BLaER1 treated with 17β-estradiol and CSF1 and Interleukin-3, amounts not matched to agents 10 nM and 100 nM (cell line): ENCODE results near the gene ZMYND19.
"Not testable (repeated sequence)": the region's sequence is repeated elsewhere in the genome, so short reads cannot be mapped to it uniquely, and the experiment has no call there.

Source experiments
- H3K27ac ChIP-seq, 11 experiments: shearing (Covaris generic); formaldehyde crosslinking; 2 replicates each; pipeline ENCODE4 v1.8.1; 2022
- H3K27me3 ChIP-seq, 11 experiments: shearing (Covaris generic); formaldehyde crosslinking; 2 replicates each; pipeline ENCODE4 v1.8.1; 2022
- H3K36me3 ChIP-seq, 11 experiments: shearing (Covaris generic); formaldehyde crosslinking; 2 replicates each; pipeline ENCODE4 v1.8.1; 2022
- H3K4me1 ChIP-seq, 10 experiments: shearing (Covaris generic); formaldehyde crosslinking; 2 replicates each; pipeline ENCODE4 v1.8.1; 2022
- H3K4me2 ChIP-seq, 11 experiments: shearing (Covaris generic); formaldehyde crosslinking; 2 replicates each; pipeline ENCODE4 v1.8.1; 2022
- H3K4me3 ChIP-seq, 10 experiments: shearing (Covaris generic); formaldehyde crosslinking; 2 replicates each; pipeline ENCODE4 v1.8.1; 2022
- H3K9ac ChIP-seq, 11 experiments: shearing (Covaris generic); formaldehyde crosslinking; 2 replicates each; pipeline ENCODE4 v1.8.1; 2022
- H3K9me3 ChIP-seq, 11 experiments: shearing (Covaris generic); formaldehyde crosslinking; replicated peaks in 1 of 11; 2 replicates each; pipeline ENCODE4 v1.8.1; 2022
- H4K20me1 ChIP-seq, 11 experiments: shearing (Covaris generic); formaldehyde crosslinking; 2 replicates each; pipeline ENCODE4 v1.8.1; 2022
- Cebpa-rat ChIP-seq, 11 experiments: shearing (Covaris generic); IDR thresholded peaks; 2 replicates each; pipeline ENCODE4 v1.8.1; 2022

Gene ZMYND19

DNA sequence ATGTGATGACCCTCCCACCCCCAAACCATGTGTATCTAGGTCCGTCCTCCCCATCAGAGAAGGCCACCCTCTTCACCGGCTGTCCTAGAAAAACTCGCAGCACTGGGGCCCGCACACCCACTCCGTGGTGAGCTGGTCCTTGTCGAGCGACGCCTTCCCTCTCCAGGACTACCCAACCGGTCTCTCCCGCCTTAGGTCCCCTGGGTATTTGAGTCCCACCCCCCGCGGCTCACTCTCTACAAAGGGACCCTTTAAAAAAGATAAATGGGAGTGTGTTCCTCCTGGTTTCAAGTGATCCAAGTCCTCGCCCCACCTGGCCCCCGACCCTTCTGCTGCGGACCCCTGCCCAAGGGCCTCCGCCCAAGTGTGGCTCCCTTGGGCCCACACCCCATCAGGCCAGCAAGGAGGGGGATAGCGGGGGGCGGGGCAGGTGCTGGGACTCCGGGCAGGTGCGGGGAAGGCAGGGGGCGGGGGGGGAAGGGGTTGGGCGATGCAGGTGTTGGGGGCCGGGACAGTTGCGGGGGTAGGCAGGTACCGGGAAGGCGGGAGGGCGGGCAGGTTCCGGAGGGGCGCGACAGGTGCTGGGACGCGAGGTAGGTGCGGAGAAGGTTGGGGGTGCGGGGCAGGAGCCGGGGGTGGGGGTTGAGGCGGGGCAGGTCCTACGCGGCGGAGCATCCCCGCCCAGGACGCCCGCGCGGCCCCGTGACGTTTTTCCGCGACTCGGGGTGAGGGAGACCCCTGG, 14.2 kb upstream of the ZMYND19 start:
- H3K4me1 ChIP-seq, result peaks cover 61 to 68% (median 64%) of the 10 kb centered on the region in 10 experiments
- no peaks in the 10 kb centered on the region for H3K9me3 ChIP-seq
- no peaks in the 10 kb centered on the region for H3K27me3 ChIP-seq
- H3K4me2 ChIP-seq, result peak overlapping the region; percentile 53 to 85 (median 75)
- H3K9ac ChIP-seq, result peak overlapping the region in 3 of 11 experiments; percentile 18 to 29 (median 26); a peak in 3 of 22 replicates
- TF ChIP-seq Cebpa-rat (IDR thresholded peaks at IDR 0.05), result no peak
- no peak overlapping the region for H3K27ac ChIP-seq
- H3K36me3 ChIP-seq, result peaks cover 0 to 10% (median 0%) of the 10 kb centered on the region in 11 experiments; a peak in 7 of 22 replicates
- peak overlapping the region in 6 of 10 experiments; percentile 32 to 53 (median 42); a peak in 11 of 20 replicates for H3K4me3 ChIP-seq
- H4K20me1 ChIP-seq, result peaks cover 24 to 39% (median 32%) of the 10 kb centered on the region in 11 experiments; a peak in 20 of 22 replicates

DNA sequence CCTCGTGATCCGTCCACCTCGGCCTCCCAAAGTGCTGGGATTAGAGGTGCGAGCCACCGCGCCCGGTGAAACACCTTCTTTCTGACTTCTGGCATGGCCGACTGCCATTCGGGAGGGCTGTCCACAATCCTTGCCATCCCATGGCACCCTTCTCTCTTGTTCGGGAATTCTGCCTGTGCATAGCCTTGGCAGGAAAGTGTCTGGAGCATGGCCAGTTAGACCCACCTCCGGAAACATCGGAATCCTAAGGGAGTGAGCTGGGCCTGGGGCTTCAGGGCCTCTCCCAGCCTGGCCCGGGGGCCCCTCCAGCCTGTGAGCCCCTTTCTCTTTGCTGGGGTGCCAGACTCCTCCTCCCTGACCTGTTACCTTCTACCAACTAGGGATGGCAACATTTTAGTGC, 13.6 kb upstream of the ZMYND19 start:
- TF ChIP-seq Cebpa-rat (IDR thresholded peaks at IDR 0.05), result no peak
- peaks cover 55 to 63% (median 61%) of the 10 kb centered on the region in 10 experiments for H3K4me1 ChIP-seq
- H3K4me2 ChIP-seq, result peak overlapping the region; percentile 53 to 85 (median 75)
- no peaks in the 10 kb centered on the region for H3K9me3 ChIP-seq
- peaks cover 0 to 6% (median 0%) of the 10 kb centered on the region in 11 experiments; a peak in 4 of 22 replicates for H3K36me3 ChIP-seq
- H3K27me3 ChIP-seq, result no peaks in the 10 kb centered on the region
- H3K9ac ChIP-seq, result peak overlapping the region in 3 of 11 experiments; percentile 18 to 29 (median 26); a peak in 2 of 22 replicates
- H3K4me3 ChIP-seq, result peak overlapping the region in 2 of 10 experiments; percentile 41 to 53; a peak in 1 of 20 replicates
- H4K20me1 ChIP-seq, result peaks cover 24 to 33% (median 30%) of the 10 kb centered on the region in 11 experiments; a peak in 20 of 22 replicates
- no peak overlapping the region for H3K27ac ChIP-seq

DNA sequence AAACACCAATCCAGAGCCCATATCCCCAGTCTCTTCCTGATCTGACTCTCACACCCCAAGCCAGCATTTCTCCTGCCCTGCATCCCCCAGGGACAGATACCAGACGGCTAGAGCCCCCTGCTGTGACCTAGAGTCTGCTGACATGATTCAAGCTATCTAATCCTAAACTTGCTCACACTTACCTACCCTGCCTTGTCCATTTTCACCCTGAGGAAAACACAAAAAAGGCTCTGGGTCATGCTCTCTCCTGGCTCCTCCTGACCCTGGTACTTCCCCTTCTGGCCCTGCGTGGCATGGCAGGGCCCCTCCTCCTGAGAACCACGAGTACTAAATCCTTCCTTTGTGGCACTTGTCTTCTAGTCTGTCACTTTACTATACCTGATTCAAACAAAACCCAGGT, 12.3 kb upstream of the ZMYND19 start:
- Histone ChIP-seq H3K36me3 (no peaks in the 10 kb centered on the region), H3K4me3 (no peak overlapping the region), H3K27me3 (no peaks in the 10 kb centered on the region), H4K20me1 (peaks cover 15 to 21% (median 19%) of the 10 kb centered on the region in 11 experiments; a peak in 20 of 22 replicates), H3K4me2 (peak overlapping the region; percentile 53 to 85 (median 75)), H3K9me3 (no peaks in the 10 kb centered on the region), H3K27ac (peak overlapping the region in 10 of 11 experiments; percentile 32 to 73 (median 54); a peak in 18 of 22 replicates), H3K4me1 (peaks cover 43 to 54% (median 50%) of the 10 kb centered on the region in 10 experiments), H3K9ac (peak overlapping the region in 9 of 11 experiments; percentile 4 to 64 (median 39); a peak in 11 of 22 replicates)
- no peak for TF ChIP-seq Cebpa-rat (IDR thresholded peaks at IDR 0.05)

DNA sequence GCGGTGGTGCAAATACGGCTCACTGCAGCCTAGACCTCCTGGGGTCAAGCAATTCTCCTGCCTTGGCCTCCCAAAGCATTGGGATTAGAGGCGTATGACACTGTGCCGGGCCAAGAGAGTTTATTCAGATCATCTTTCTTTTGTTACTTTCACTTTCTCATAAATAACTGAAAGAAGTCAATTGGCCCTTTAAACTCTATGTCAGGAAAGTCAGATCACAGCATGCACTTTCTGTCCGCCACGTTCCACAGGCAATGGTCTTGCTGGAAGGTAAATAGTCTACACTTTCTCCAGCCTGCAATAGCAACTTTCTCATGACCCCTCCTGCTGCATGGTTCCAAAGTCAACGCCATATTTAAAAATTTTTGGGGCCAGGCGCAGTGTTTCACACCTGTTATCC, 8.6 kb upstream of the ZMYND19 start:
- H3K4me3 ChIP-seq, result no peak overlapping the region
- H3K36me3 ChIP-seq, result no peaks in the 10 kb centered on the region
- no peak overlapping the region for H3K27ac ChIP-seq
- H4K20me1 ChIP-seq, result no peaks in the 10 kb centered on the region; a peak in 1 of 22 replicates
- no peak for TF ChIP-seq Cebpa-rat (IDR thresholded peaks at IDR 0.05)
- no peak overlapping the region for H3K9ac ChIP-seq
- no peak overlapping the region for H3K4me2 ChIP-seq
- peaks cover 24 to 32% (median 27%) of the 10 kb centered on the region in 10 experiments for H3K4me1 ChIP-seq
- H3K27me3 ChIP-seq, result no peaks in the 10 kb centered on the region
- H3K9me3 ChIP-seq, result no peaks in the 10 kb centered on the region

DNA sequence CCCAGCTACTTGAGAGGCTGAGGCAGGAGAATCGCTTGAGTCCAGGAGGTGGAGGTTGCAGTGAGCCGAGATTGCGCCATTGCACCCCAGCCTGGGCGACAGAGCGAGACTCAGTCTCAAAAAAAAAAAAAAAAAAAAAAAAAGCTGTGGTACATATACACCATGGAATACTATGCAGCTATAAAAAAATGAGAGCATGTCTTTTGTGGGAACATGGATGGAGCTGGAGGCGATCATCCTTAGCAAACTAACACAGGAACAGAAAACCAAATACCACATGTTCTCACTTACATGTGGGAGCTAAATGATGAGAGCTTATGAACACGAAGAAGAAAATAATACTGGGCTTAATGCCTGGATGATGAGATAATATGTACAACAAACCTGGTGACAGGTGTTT, 6.3 kb upstream of the ZMYND19 start:
- H3K9ac ChIP-seq, H3K27me3 ChIP-seq, H3K36me3 ChIP-seq, H4K20me1 ChIP-seq, H3K9me3 ChIP-seq, H3K4me2 ChIP-seq, H3K4me3 ChIP-seq, H3K27ac ChIP-seq: not testable (repeated sequence)
- peaks cover 5 to 24% (median 13%) of the 10 kb centered on the region in 10 experiments for H3K4me1 ChIP-seq

DNA sequence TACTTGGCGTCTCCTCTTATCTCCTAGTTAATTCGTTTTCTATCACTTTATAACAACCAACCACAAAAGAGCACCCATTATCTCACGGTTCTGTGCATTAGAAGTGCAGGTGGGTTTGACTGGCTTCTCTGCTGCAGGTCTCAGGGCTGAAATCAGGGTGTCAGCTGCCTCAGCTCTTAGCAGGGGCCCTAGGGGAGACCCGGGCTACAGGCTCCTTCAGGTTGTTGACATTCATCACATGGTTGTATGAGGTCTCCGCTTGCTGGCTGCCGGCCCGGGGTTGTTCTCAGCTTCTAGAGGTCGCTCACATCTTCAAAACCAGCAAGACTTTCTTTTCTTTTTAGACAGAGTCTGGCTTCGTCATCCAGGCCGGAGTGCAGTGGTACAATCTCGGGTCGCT, 2.9 kb upstream of the ZMYND19 start:
- Histone ChIP-seq H3K4me1 (peaks cover 21 to 38% (median 31%) of the 10 kb centered on the region in 10 experiments), H4K20me1 (peaks cover 0 to 23% (median 17%) of the 10 kb centered on the region in 11 experiments; a peak in 19 of 22 replicates), H3K4me2 (peak overlapping the region in 3 of 11 experiments; percentile 35 to 42 (median 39); a peak in 2 of 22 replicates), H3K9ac (0 out of 22 replicates have a peak overlapping the region, but pooled peaks of 1 of the 11 experiments have one; percentile 16), H3K9me3 (no peaks in the 10 kb centered on the region), H3K36me3 (peaks cover 3 to 11% (median 8%) of the 10 kb centered on the region in 11 experiments; a peak in 21 of 22 replicates), H3K4me3 (no peak overlapping the region), H3K27ac (no peak overlapping the region), H3K27me3 (no peaks in the 10 kb centered on the region)
- TF ChIP-seq Cebpa-rat (IDR thresholded peaks at IDR 0.05), result no peak

DNA sequence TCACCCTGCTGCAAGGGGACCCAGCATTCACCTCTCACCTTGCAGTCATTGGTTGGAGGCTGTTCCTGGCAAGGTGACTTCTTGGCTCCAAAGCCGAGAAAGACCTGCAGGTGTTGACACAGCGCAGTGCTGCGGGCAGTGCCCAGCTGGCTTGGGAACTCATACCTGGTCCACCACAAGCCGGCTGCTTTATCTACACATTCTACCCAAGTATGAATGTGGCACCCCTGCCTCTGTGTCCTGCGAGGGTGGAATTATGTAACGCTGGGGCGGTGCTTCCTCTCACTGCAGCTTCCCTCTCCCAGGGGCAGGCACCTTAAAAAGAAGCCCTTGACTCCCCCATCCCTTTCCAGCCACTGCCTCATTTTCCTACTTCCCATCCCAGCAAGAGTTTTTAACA, 2.5 kb upstream of the ZMYND19 start:
- no peak for TF ChIP-seq Cebpa-rat (IDR thresholded peaks at IDR 0.05)
- Histone ChIP-seq H3K4me1 (peaks cover 22 to 40% (median 32%) of the 10 kb centered on the region in 10 experiments), H3K9ac (peak overlapping the region in 1 of 11 experiments; percentile 16; a peak in 1 of 22 replicates), H3K27me3 (no peaks in the 10 kb centered on the region), H3K4me2 (peak overlapping the region in 5 of 11 experiments; percentile 2 to 42 (median 35); a peak in 7 of 22 replicates), H4K20me1 (peaks cover 0 to 27% (median 21%) of the 10 kb centered on the region in 11 experiments; a peak in 19 of 22 replicates), H3K36me3 (peaks cover 7 to 15% (median 12%) of the 10 kb centered on the region in 11 experiments; a peak in 21 of 22 replicates), H3K4me3 (no peak overlapping the region), H3K27ac (no peak overlapping the region), H3K9me3 (no peaks in the 10 kb centered on the region)

DNA sequence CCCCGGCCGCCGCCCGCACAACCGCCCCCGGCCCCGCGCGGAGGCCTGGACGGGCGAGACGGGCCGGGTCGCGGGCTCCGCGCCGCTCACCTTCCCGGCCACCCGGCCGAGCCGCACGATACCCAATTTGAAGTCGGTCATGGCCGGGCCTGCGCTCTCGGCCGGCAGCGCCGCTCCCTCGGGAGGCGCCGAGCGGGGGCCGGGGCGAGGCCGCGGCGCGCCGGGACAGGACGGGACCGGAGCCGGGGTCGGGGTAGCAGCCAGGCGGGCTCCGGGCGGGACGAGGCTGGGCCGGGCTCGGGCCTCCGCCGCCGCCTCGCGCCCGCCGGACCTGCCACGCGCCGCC, 216 bp downstream of the ZMYND19 start:
- Histone ChIP-seq H4K20me1 (peaks cover 0 to 54% (median 46%) of the 10 kb centered on the region in 11 experiments; a peak in 19 of 22 replicates), H3K9ac (peak overlapping the region; percentile 78 to 97 (median 88)), H3K36me3 (peaks cover 31 to 42% (median 39%) of the 10 kb centered on the region in 11 experiments), H3K4me3 (peak overlapping the region; percentile 71 to 95 (median 88)), H3K27ac (peak overlapping the region; percentile 34 to 85 (median 82); a peak in 21 of 22 replicates), H3K27me3 (no peaks in the 10 kb centered on the region), H3K4me1 (peaks cover 22 to 40% (median 32%) of the 10 kb centered on the region in 10 experiments), H3K9me3 (no peaks in the 10 kb centered on the region), H3K4me2 (peak overlapping the region; percentile 86 to 99 (median 97))
- no peak for TF ChIP-seq Cebpa-rat (IDR thresholded peaks at IDR 0.05)
